Thymus (tissue), 11 donors: ENCODE data around the gene STIM1. TPM values are rescaled to one million over a fixed set of nuclear protein-coding genes. Genes with fewer than 3 reads are reported as not detected.

Source experiments
- DNase-seq, 9 donors: peaks; one replicate each; pipeline ENCODE4 v3.0.0-alpha.2; 2013; ENCODE audit warnings: low spot score in 9 of 9, low read depth in 6 of 9, missing footprints in 1 of 9
- H3K27ac ChIP-seq, 2 donors: one replicate each; pipeline ENCODE4 v1.5.1; 2013; ENCODE audit warnings: control low read depth in 1 of 2, low read depth in 1 of 2, low read length in 1 of 2, mild to moderate bottlenecking in 1 of 2, moderate library complexity in 1 of 2
- H3K27me3 ChIP-seq, 2 donors: one replicate each; pipeline ENCODE4 v1.5.1; 2013; ENCODE audit warnings: low read length in 1 of 2; ENCODE audit not compliant: control insufficient read depth in 2 of 2, insufficient read depth in 1 of 2
- H3K36me3 ChIP-seq, 2 donors: one replicate each; pipeline ENCODE4 v1.5.1; 2013; ENCODE audit warnings: low read length in 1 of 2, mild to moderate bottlenecking in 1 of 2, moderate library complexity in 1 of 2; ENCODE audit not compliant: control insufficient read depth in 2 of 2, insufficient read depth in 2 of 2
- H3K4me1 ChIP-seq, 2 donors: one replicate each; pipeline ENCODE4 v1.5.1; 2013; ENCODE audit warnings: low read length in 2 of 2; ENCODE audit not compliant: control insufficient read depth in 2 of 2, insufficient read depth in 2 of 2
- H3K4me3 ChIP-seq, 2 donors: one replicate each; pipeline ENCODE4 v1.5.1; 2013; ENCODE audit warnings: low read length in 2 of 2, control low read depth in 1 of 2, mild to moderate bottlenecking in 1 of 2
- H3K9me3 ChIP-seq, 2 donors: one replicate each; pipeline ENCODE4 v1.5.1; 2013; ENCODE audit warnings: low read length in 1 of 2, mild to moderate bottlenecking in 1 of 2; ENCODE audit not compliant: control insufficient read depth in 2 of 2, insufficient read depth in 1 of 2
- WGBS: extraction: QIAGEN DNeasy Blood & Tissue Kit; methylation state at CpG from one replicate; pipeline ENCODE4 v1.1.7; 2013; 5-methylcytosine and 5-hydroxymethylcytosine counted together
- polyA plus RNA-seq: library from polyadenylated mRNA; stranded (reverse); fragments of 200-250 nt; gene quantifications from one replicate; pipeline ENCODE4 v1.2.3, GENCODE V29; 2013
- total RNA-seq: library from RNA; stranded (reverse); fragments of 120-200 nt; gene quantifications from one replicate; pipeline ENCODE4 v1.2.4, GENCODE V29; 2013
- donor health status: healthy.

Gene STIM1
- total and polyA plus RNA-seq, 2 donors = 30.8 to 33.0 TPM

- Histone ChIP-seq H3K27ac (no peak overlapping the region), H3K4me3 (no peak overlapping the region), H3K4me1 (peaks cover 41 to 86% of the 10 kb centered on the region in 2 donors), H3K27me3 (no peaks in the 10 kb centered on the region), H3K9me3 (no peaks in the 10 kb centered on the region), H3K36me3 (peaks cover 31 to 53% of the 10 kb centered on the region in 2 donors)
- 55% methylated on average over 7 of the region's 7 CpGs for WGBS
- DNase-seq = peak in 1 of 9 donors; percentile 47
Observed at GRCh38 chr11:3834664-3835461, 20.6 kb upstream of the STIM1 start.

GRCh38 chr11:3835751-3836150 is 19.7 kb upstream of the STIM1 start:
- 88% methylated on average over 4 of the region's 4 CpGs for WGBS
- Histone ChIP-seq H3K4me3 (no peak overlapping the region), H3K4me1 (peaks cover 44 to 88% of the 10 kb centered on the region in 2 donors), H3K36me3 (peaks cover 22 to 44% of the 10 kb centered on the region in 2 donors), H3K27me3 (no peaks in the 10 kb centered on the region), H3K9me3 (no peaks in the 10 kb centered on the region), H3K27ac (no peak overlapping the region)
- no peak for DNase-seq

GRCh38 chr11:3836903-3837302 is 18.6 kb upstream of the STIM1 start:
- Histone ChIP-seq H3K4me1 (peaks cover 46 to 85% of the 10 kb centered on the region in 2 donors), H3K27me3 (no peaks in the 10 kb centered on the region), H3K4me3 (peak overlapping the region in 1 of 2 donors; percentile 23), H3K27ac (peak overlapping the region; percentile 50 to 53), H3K9me3 (no peaks in the 10 kb centered on the region), H3K36me3 (peaks cover 11 to 33% of the 10 kb centered on the region in 2 donors)
- DNase-seq = peak in 4 of 9 donors; percentile 54 to 77 (median 58)
- 37% methylated on average over 5 of the region's 5 CpGs for WGBS

- no peaks in the 10 kb centered on the region for H3K9me3 ChIP-seq
- H3K27ac ChIP-seq = peak overlapping the region; percentile 50 to 52
- no peak for DNase-seq
- no peak overlapping the region for H3K4me3 ChIP-seq
- peaks cover 10 to 33% of the 10 kb centered on the region in 2 donors for H3K36me3 ChIP-seq
- 80% methylated on average over 1 of the region's 1 CpG for WGBS
- H3K4me1 ChIP-seq = peaks cover 48 to 83% of the 10 kb centered on the region in 2 donors
- H3K27me3 ChIP-seq = no peaks in the 10 kb centered on the region
Observed at GRCh38 chr11:3837793-3838192, 17.7 kb upstream of the STIM1 start.

GRCh38 chr11:3838504-3838903 is 17.0 kb upstream of the STIM1 start:
- Histone ChIP-seq H3K4me1 (peaks cover 48 to 76% of the 10 kb centered on the region in 2 donors), H3K27me3 (no peaks in the 10 kb centered on the region), H3K36me3 (peaks cover 10 to 30% of the 10 kb centered on the region in 2 donors), H3K9me3 (no peaks in the 10 kb centered on the region), H3K4me3 (peak overlapping the region; percentile 70 to 97), H3K27ac (peak overlapping the region; percentile 47 to 98)
- WGBS = 45% methylated on average over 2 of the region's 2 CpGs
- DNase-seq = no peak

- under 1% methylated on average over 46 of the region's 46 CpGs for WGBS
- no peaks in the 10 kb centered on the region for H3K9me3 ChIP-seq
- DNase-seq = peak in 2 of 9 donors; percentile 40 to 70
- H3K27me3 ChIP-seq = no peaks in the 10 kb centered on the region
- peak overlapping the region; percentile 70 to 97 for H3K4me3 ChIP-seq
- H3K36me3 ChIP-seq = peaks cover 7 to 14% of the 10 kb centered on the region in 2 donors
- peak overlapping the region; percentile 98 to 99 for H3K27ac ChIP-seq
- H3K4me1 ChIP-seq = peaks cover 39 to 64% of the 10 kb centered on the region in 2 donors
Observed at GRCh38 chr11:3840004-3840869, 15.2 kb upstream of the STIM1 start.

GRCh38 chr11:3840870-3841425 is 14.5 kb upstream of the STIM1 start, which contains the start of gene RHOG:
Gene RHOG (minus strand): TSS chr11:3840959. CDS start chr11:3828138, 12,821 bp downstream.
- peaks cover 32 to 64% of the 10 kb centered on the region in 2 donors for H3K4me1 ChIP-seq
- peak in 3 of 9 donors; percentile 36 to 77 (median 51) for DNase-seq
- H3K36me3 ChIP-seq = peaks cover 4 to 8% of the 10 kb centered on the region in 2 donors
- peak within 1 kb of the TSS; percentile 98 to 99 for H3K27ac ChIP-seq
- H3K27me3 ChIP-seq = no peaks in the 10 kb centered on the region
- peak within 1 kb of the TSS; percentile 70 to 97 for H3K4me3 ChIP-seq
- H3K9me3 ChIP-seq = no peaks in the 10 kb centered on the region
- WGBS = under 1% methylated on average over 42 of the region's 42 CpGs

GRCh38 chr11:3841426-3842350 is 13.8 kb upstream of the STIM1 start:
- Histone ChIP-seq H3K4me1 (peaks cover 29 to 59% of the 10 kb centered on the region in 2 donors), H3K9me3 (no peaks in the 10 kb centered on the region), H3K4me3 (peak overlapping the region; percentile 70 to 97), H3K27ac (peak overlapping the region; percentile 98 to 99), H3K27me3 (no peaks in the 10 kb centered on the region), H3K36me3 (peaks cover 4 to 8% of the 10 kb centered on the region in 2 donors)
- DNase-seq = peak in 5 of 9 donors; percentile 78 to 95 (median 85)
- 25% methylated on average over 44 of the region's 44 CpGs for whole genome bisulfite sequencing
